ENCODE data around the gene TSPAN13. TPM values are rescaled to one million over a fixed set of nuclear protein-coding genes. Genes with fewer than 3 reads are reported as not detected.

TSPAN13 gene
- total RNA-seq, 6 donors from 2014 or later, result 16.8 to 178 (median 139) TPM

- no peak for DNase-seq
- TF ChIP-seq EP300 (IDR thresholded peaks at IDR 0.05) (no peak), POLR2AphosphoS5 (IDR thresholded peaks at IDR 0.05) (no peak), POLR2A (IDR thresholded peaks at IDR 0.05) (no peak), CTCF (IDR thresholded peaks at IDR 0.05) (no peak)
- WGBS, 2 donors, result 51 to 63% methylated on average over 2 of the region's 2 CpGs
- Histone ChIP-seq H3K9me3 (no peaks in the 10 kb centered on the region), H3K4me3 (no peak overlapping the region), H3K27ac (no peak overlapping the region), H3K36me3 (no peaks in the 10 kb centered on the region), H3K27me3 (no peaks in the 10 kb centered on the region), H3K4me1 (peaks cover 0 to 3% (median 0%) of the 10 kb centered on the region in 4 donors)
- peak in 1 of 2 donors; percentile 19 for ATAC-seq (ENCODE audit: low FRiP score in 2 of 2)
Measured at GRCh38 chr7:16811551-16811950, 58.0 kb downstream of the TSPAN13 start.

- H3K36me3 ChIP-seq, result no peaks in the 10 kb centered on the region
- TF ChIP-seq POLR2A (IDR thresholded peaks at IDR 0.05) (no peak), EP300 (IDR thresholded peaks at IDR 0.05) (no peak), POLR2AphosphoS5 (IDR thresholded peaks at IDR 0.05) (no peak), CTCF (IDR thresholded peaks at IDR 0.05) (no peak)
- peak overlapping the region in 3 of 4 donors; percentile 19 to 49 (median 26) for H3K27ac ChIP-seq
- 72 to 76% methylated on average over 4 of the region's 4 CpGs for WGBS, 2 donors
- no peaks in the 10 kb centered on the region for H3K9me3 ChIP-seq
- ATAC-seq (ENCODE audit: low FRiP score in 2 of 2), result no peak
- H3K27me3 ChIP-seq, result no peaks in the 10 kb centered on the region
- H3K4me3 ChIP-seq, result no peak overlapping the region
- DNase-seq, result no peak
- peaks cover 0 to 3% (median 0%) of the 10 kb centered on the region in 4 donors for H3K4me1 ChIP-seq
Measured at GRCh38 chr7:16812542-16813231, 59.1 kb downstream of the TSPAN13 start.

- Histone ChIP-seq H3K27me3 (no peaks in the 10 kb centered on the region), H3K4me1 (peaks cover 0 to 3% (median 0%) of the 10 kb centered on the region in 4 donors), H3K4me3 (no peak overlapping the region), H3K27ac (peak overlapping the region in 3 of 4 donors; percentile 19 to 49 (median 26)), H3K36me3 (no peaks in the 10 kb centered on the region), H3K9me3 (no peaks in the 10 kb centered on the region)
- WGBS, 2 donors, result 41 to 57% methylated on average over 3 of the region's 3 CpGs
- DNase-seq (no peak), ATAC-seq (ENCODE audit: low FRiP score in 2 of 2) (peak in 1 of 2 donors; percentile 47)
- no peak for TF ChIP-seq EP300 (IDR thresholded peaks at IDR 0.05)
- TF ChIP-seq CTCF (IDR thresholded peaks at IDR 0.05), result no peak
- TF ChIP-seq POLR2AphosphoS5 (IDR thresholded peaks at IDR 0.05), result no peak
- TF ChIP-seq POLR2A (IDR thresholded peaks at IDR 0.05), result no peak
Measured at GRCh38 chr7:16813232-16813616, 59.7 kb downstream of the TSPAN13 start.

- WGBS, 2 donors, result 92 to 96% methylated on average over 2 of the region's 2 CpGs
- Histone ChIP-seq H3K27me3 (no peaks in the 10 kb centered on the region), H3K4me1 (peaks cover 0 to 3% (median 0%) of the 10 kb centered on the region in 4 donors), H3K9me3 (no peaks in the 10 kb centered on the region), H3K36me3 (no peaks in the 10 kb centered on the region), H3K4me3 (no peak overlapping the region), H3K27ac (no peak overlapping the region)
- TF ChIP-seq CTCF (IDR thresholded peaks at IDR 0.05) (no peak), EP300 (IDR thresholded peaks at IDR 0.05) (no peak), POLR2A (IDR thresholded peaks at IDR 0.05) (no peak), POLR2AphosphoS5 (IDR thresholded peaks at IDR 0.05) (no peak)
- DNase-seq (no peak), ATAC-seq (ENCODE audit: low FRiP score in 2 of 2) (no peak)
Measured at GRCh38 chr7:16815001-16815400, 61.4 kb downstream of the TSPAN13 start.

- peaks cover 0 to 3% (median 0%) of the 10 kb centered on the region in 4 donors for H3K4me1 ChIP-seq
- whole genome bisulfite sequencing, 2 donors, result 28 to 69% methylated on average over 2 of the region's 2 CpGs
- ATAC-seq (ENCODE audit: low FRiP score in 2 of 2) (peak; percentile 34 to 72), DNase-seq (peak in 1 of 2 donors; percentile 13)
- no peak overlapping the region for H3K4me3 ChIP-seq
- no peaks in the 10 kb centered on the region for H3K27me3 ChIP-seq
- H3K36me3 ChIP-seq, result no peaks in the 10 kb centered on the region
- H3K27ac ChIP-seq, result no peak overlapping the region
- no peaks in the 10 kb centered on the region for H3K9me3 ChIP-seq
- no peak for TF ChIP-seq POLR2A (IDR thresholded peaks at IDR 0.05)
- TF ChIP-seq POLR2AphosphoS5 (IDR thresholded peaks at IDR 0.05), result no peak
Measured at GRCh38 chr7:16816824-16817223, 63.3 kb downstream of the TSPAN13 start.
